GM23338 (cell line): Measurements from ENCODE around the gene ALOX12. TPM values are rescaled to one million over a fixed set of nuclear protein-coding genes. Genes with fewer than 3 reads are reported as not detected.

Experiments
- ATAC-seq: fragments of 200-7000 bp; cut with Tn5 transposase; 3 replicates; pipeline ENCODE4 v1.9.1; 2020
- DNase-seq: peaks from one replicate; pipeline ENCODE4 v3.0.0-alpha.2; 2015; ENCODE audit warnings: low spot score
- H2AFZ ChIP-seq: fragments of 200-600 bp; sonication (generic); 2 replicates; pipeline ENCODE4 v1.8.0; 2016; ENCODE audit warnings: antibody characterized with exemption, mild to moderate bottlenecking, moderate library complexity
- H3F3A ChIP-seq: fragments of 200-600 bp; sonication (generic); replicated peaks from 2 replicates; pipeline ENCODE4 v1.8.0; 2017; ENCODE audit warnings: antibody characterized with exemption, mixed run types, low read depth
- H3K27ac ChIP-seq: fragments of 200-600 bp; sonication (generic); 2 replicates; pipeline ENCODE4 v1.6.1; 2016; ENCODE audit warnings: low read depth
- H3K27me3 ChIP-seq: fragments of 200-600 bp; sonication (generic); 2 replicates; pipeline ENCODE4 v1.8.0; 2016; ENCODE audit warnings: mild to moderate bottlenecking, mixed run types, moderate library complexity; ENCODE audit not compliant: insufficient read depth
- H3K36me3 ChIP-seq: fragments of 200-600 bp; sonication (generic); 2 replicates; pipeline ENCODE4 v1.8.0; 2016; ENCODE audit warnings: mild to moderate bottlenecking; ENCODE audit not compliant: insufficient read depth
- H3K4me1 ChIP-seq: fragments of 200-600 bp; sonication (generic); 2 replicates; pipeline ENCODE4 v1.8.0; 2016; ENCODE audit warnings: mild to moderate bottlenecking, moderate library complexity; ENCODE audit not compliant: insufficient read depth
- H3K4me2 ChIP-seq: fragments of 200-600 bp; sonication (generic); 2 replicates; pipeline ENCODE4 v1.7.1; 2017; ENCODE audit warnings: mixed run types
- H3K4me3 ChIP-seq: fragments of 200-600 bp; sonication (generic); 2 replicates; pipeline ENCODE4 v1.6.1; 2016; ENCODE audit warnings: mixed run types
- H3K79me2 ChIP-seq: fragments of 200-600 bp; sonication (generic); replicated peaks from 2 replicates; pipeline ENCODE4 v1.8.0; 2017; ENCODE audit warnings: mild to moderate bottlenecking; ENCODE audit not compliant: insufficient read depth
- H3K9me2 ChIP-seq: fragments of 200-600 bp; sonication (generic); 2 replicates; pipeline ENCODE4 v1.8.0; 2017; ENCODE audit not compliant: insufficient read depth
- H4K20me1 ChIP-seq: fragments of 200-600 bp; sonication (generic); replicated peaks from 2 replicates; pipeline ENCODE4 v1.8.0; 2017; ENCODE audit warnings: mild to moderate bottlenecking; ENCODE audit not compliant: insufficient read depth
- H3K27ac Mint-ChIP-seq: 2 replicates; pipeline ENCODE4 v1.8.0; 2020; ENCODE audit warnings: inconsistent platforms, mild to moderate bottlenecking, moderate library complexity, mixed read lengths
- H3K27me3 Mint-ChIP-seq: 3 replicates; pipeline ENCODE4 v1.8.0; 2022; ENCODE audit warnings: low read depth, mild to moderate bottlenecking, moderate library complexity, mixed read lengths, inconsistent platforms; ENCODE audit not compliant: insufficient read depth, poor library complexity
- H3K36me3 Mint-ChIP-seq: 3 replicates; pipeline ENCODE4 v1.8.0; 2021; ENCODE audit warnings: low read depth, mild to moderate bottlenecking, inconsistent platforms, moderate library complexity, mixed read lengths
- H3K4me1 Mint-ChIP-seq: 3 replicates; pipeline ENCODE4 v1.8.0; 2020; ENCODE audit warnings: mild to moderate bottlenecking, inconsistent platforms, mixed read lengths
- H3K4me3 Mint-ChIP-seq: 3 replicates; pipeline ENCODE4 v1.8.0; 2021; ENCODE audit warnings: moderate library complexity, mild to moderate bottlenecking, inconsistent platforms, mixed read lengths
- H3K9me3 Mint-ChIP-seq: 3 replicates; pipeline ENCODE4 v1.8.0; 2020; ENCODE audit warnings: moderate library complexity, mild to moderate bottlenecking, inconsistent platforms, mixed read lengths
- CREB1 ChIP-seq: fragments of 250-450 bp; sonication (Bioruptor Pico); IDR thresholded peaks from 2 replicates; pipeline ENCODE4 v1.5.0; 2020; ENCODE audit warnings: low read depth, mild to moderate bottlenecking, moderate library complexity
- EZH2 ChIP-seq: fragments of 200-600 bp; sonication (generic); IDR thresholded peaks from one replicate; pipeline ENCODE4 v1.8.0; 2017; ENCODE audit warnings: antibody characterized with exemption, mild to moderate bottlenecking, low read depth; ENCODE audit not compliant: unreplicated experiment
- EZH2phosphoT487 ChIP-seq: fragments of 200-600 bp; sonication (generic); IDR thresholded peaks from one replicate; pipeline ENCODE4 v1.8.1; 2018; ENCODE audit warnings: antibody characterized with exemption; ENCODE audit not compliant: unreplicated experiment
- REST ChIP-seq: IDR thresholded peaks from one replicate; pipeline ENCODE4 v1.6.1; 2018; ENCODE audit warnings: antibody characterized with exemption; ENCODE audit not compliant: unreplicated experiment
- ZNF114 ChIP-seq: fragments of 250-450 bp; sonication (Bioruptor Pico); IDR thresholded peaks from 2 replicates; pipeline ENCODE4 v1.5.0; 2020; ENCODE audit warnings: mild to moderate bottlenecking, moderate library complexity
- ZNF331 ChIP-seq: fragments of 250-450 bp; sonication (Bioruptor Pico); IDR thresholded peaks from 2 replicates; pipeline ENCODE4 v1.5.0; 2020; ENCODE audit warnings: low read depth, mild to moderate bottlenecking, moderate library complexity
- polyA plus RNA-seq: library from polyadenylated mRNA; unstranded; fragments of >200 nt; fragmentation: Nextera tagmentation; extraction: Ambion mirVana; gene quantifications from 2 replicates; pipeline ENCODE4 v1.2.1, GENCODE V29; 2016
- total RNA-seq: library from RNA; depleted of rRNA; stranded (reverse); fragments of >200 nt; shearing (Covaris generic); gene quantifications from 2 replicates; pipeline ENCODE4 v1.2.3, GENCODE V29; 2014
- TF ChIP-seq, protein P1 (sequence below): fragments of 250-450 bp; sonication (Bioruptor Pico); IDR thresholded peaks from 2 replicates; pipeline ENCODE4 v1.5.0; 2020; ENCODE audit warnings: mild to moderate bottlenecking, moderate library complexity

ALOX12 gene
- total and polyA plus RNA-seq, 2 experiments from 2014 or later, result 1.2 to 1.8 TPM

- H3K36me3 Mint-ChIP-seq, result no peaks in the 10 kb centered on the region
- ATAC-seq (no peak), DNase-seq (no peak)
- H3K36me3 ChIP-seq, result no peaks in the 10 kb centered on the region
- H2AFZ ChIP-seq, result no peak overlapping the region
- H3K9me3 Mint-ChIP-seq, result no peaks in the 10 kb centered on the region
- H3K4me1 ChIP-seq, result no peaks in the 10 kb centered on the region
- no peaks in the 10 kb centered on the region for H3K9me2 ChIP-seq
- H3K4me2 ChIP-seq, result no peak overlapping the region
- H3K4me3 Mint-ChIP-seq, result no peak overlapping the region
- H3K4me3 ChIP-seq, result no peak overlapping the region
- no peak overlapping the region for H3K27ac ChIP-seq
- H3K4me1 Mint-ChIP-seq, result no peaks in the 10 kb centered on the region
- no peak for TF ChIP-seq ZNF114 (CRISPR knock-in tag)
- TF ChIP-seq, protein P1, sequence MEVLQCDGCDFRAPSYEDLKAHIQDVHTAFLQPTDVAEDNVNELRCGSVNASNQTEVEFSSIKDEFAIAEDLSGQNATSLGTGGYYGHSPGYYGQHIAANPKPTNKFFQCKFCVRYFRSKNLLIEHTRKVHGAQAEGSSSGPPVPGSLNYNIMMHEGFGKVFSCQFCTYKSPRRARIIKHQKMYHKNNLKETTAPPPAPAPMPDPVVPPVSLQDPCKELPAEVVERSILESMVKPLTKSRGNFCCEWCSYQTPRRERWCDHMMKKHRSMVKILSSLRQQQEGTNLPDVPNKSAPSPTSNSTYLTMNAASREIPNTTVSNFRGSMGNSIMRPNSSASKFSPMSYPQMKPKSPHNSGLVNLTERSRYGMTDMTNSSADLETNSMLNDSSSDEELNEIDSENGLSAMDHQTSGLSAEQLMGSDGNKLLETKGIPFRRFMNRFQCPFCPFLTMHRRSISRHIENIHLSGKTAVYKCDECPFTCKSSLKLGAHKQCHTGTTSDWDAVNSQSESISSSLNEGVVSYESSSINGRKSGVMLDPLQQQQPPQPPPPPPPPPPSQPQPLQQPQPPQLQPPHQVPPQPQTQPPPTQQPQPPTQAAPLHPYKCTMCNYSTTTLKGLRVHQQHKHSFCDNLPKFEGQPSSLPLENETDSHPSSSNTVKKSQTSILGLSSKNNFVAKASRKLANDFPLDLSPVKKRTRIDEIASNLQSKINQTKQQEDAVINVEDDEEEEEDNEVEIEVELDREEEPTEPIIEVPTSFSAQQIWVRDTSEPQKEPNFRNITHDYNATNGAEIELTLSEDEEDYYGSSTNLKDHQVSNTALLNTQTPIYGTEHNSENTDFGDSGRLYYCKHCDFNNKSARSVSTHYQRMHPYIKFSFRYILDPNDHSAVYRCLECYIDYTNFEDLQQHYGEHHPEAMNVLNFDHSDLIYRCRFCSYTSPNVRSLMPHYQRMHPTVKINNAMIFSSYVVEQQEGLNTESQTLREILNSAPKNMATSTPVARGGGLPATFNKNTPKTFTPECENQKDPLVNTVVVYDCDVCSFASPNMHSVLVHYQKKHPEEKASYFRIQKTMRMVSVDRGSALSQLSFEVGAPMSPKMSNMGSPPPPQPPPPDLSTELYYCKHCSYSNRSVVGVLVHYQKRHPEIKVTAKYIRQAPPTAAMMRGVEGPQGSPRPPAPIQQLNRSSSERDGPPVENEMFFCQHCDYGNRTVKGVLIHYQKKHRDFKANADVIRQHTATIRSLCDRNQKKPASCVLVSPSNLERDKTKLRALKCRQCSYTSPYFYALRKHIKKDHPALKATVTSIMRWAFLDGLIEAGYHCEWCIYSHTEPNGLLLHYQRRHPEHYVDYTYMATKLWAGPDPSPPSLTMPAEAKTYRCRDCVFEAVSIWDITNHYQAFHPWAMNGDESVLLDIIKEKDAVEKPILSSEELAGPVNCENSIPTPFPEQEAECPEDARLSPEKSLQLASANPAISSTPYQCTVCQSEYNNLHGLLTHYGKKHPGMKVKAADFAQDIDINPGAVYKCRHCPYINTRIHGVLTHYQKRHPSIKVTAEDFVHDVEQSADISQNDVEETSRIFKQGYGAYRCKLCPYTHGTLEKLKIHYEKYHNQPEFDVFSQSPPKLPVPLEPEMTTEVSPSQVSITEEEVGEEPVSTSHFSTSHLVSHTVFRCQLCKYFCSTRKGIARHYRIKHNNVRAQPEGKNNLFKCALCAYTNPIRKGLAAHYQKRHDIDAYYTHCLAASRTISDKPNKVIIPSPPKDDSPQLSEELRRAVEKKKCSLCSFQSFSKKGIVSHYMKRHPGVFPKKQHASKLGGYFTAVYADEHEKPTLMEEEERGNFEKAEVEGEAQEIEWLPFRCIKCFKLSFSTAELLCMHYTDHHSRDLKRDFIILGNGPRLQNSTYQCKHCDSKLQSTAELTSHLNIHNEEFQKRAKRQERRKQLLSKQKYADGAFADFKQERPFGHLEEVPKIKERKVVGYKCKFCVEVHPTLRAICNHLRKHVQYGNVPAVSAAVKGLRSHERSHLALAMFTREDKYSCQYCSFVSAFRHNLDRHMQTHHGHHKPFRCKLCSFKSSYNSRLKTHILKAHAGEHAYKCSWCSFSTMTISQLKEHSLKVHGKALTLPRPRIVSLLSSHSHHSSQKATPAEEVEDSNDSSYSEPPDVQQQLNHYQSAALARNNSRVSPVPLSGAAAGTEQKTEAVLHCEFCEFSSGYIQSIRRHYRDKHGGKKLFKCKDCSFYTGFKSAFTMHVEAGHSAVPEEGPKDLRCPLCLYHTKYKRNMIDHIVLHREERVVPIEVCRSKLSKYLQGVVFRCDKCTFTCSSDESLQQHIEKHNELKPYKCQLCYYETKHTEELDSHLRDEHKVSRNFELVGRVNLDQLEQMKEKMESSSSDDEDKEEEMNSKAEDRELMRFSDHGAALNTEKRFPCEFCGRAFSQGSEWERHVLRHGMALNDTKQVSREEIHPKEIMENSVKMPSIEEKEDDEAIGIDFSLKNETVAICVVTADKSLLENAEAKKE (CRISPR knock-in tag), result no peak
- no peak for TF ChIP-seq EZH2
- TF ChIP-seq EZH2phosphoT487, result no peak
- no peak for TF ChIP-seq CREB1 (CRISPR knock-in tag)
- no peak for TF ChIP-seq ZNF331 (CRISPR knock-in tag)
- no peak for TF ChIP-seq REST
- no peaks in the 10 kb centered on the region for H4K20me1 ChIP-seq
- no peaks in the 10 kb centered on the region for H3K79me2 ChIP-seq
- H3K27ac Mint-ChIP-seq, result no peak overlapping the region
- no peaks in the 10 kb centered on the region for H3F3A ChIP-seq
- H3K27me3 Mint-ChIP-seq, result no peaks in the 10 kb centered on the region
- H3K27me3 ChIP-seq, result no peaks in the 10 kb centered on the region
These were observed 26.5 kb upstream of the ALOX12 start for GRCh38 chr17:6969323-6969726.
